Islet precursor cell (in vitro differentiated cells): ENCODE data around the gene RNU6-9.

Source experiments
- DNase-seq: peaks from one replicate; pipeline ENCODE4 v3.0.0-alpha.2; 2018

The RNU6-9 gene

DNA sequence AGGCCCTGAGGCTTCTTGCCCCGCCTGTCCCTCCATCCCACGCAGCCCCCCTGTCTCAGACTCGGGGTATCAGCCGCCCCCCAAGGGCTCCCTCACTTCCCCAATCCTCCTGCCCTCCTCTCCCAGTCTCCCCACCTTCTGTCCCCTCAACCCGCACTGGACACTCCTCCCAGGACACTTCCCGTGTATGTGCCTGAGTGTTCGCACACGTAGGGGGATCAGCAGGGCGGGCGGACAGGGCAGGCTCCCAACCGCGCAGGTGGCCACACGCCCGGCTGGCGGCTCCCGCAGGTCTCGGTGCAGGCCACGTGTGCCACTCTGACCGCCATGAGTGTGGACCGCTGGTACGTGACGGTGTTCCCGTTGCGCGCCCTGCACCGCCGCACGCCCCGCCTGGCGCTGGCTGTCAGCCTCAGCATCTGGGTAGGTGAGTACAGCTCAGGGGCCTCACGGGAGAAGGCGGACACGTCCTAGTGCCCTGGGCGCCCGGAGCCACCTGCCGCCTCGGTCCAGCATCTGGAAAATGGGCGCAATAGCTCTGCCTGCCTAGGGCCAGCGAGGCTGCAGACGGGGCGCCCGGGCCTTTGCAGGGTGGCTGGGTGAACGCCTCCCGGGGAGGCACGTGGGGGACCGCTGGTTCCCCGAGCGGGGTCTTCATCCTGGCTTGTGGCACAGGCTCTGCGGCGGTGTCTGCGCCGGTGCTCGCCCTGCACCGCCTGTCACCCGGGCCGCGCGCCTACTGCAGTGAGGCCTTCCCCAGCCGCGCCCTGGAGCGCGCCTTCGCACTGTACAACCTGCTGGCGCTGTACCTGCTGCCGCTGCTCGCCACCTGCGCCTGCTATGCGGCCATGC lies 26.1 kb downstream of the RNU6-9 start:
- no peak for DNase-seq

DNA sequence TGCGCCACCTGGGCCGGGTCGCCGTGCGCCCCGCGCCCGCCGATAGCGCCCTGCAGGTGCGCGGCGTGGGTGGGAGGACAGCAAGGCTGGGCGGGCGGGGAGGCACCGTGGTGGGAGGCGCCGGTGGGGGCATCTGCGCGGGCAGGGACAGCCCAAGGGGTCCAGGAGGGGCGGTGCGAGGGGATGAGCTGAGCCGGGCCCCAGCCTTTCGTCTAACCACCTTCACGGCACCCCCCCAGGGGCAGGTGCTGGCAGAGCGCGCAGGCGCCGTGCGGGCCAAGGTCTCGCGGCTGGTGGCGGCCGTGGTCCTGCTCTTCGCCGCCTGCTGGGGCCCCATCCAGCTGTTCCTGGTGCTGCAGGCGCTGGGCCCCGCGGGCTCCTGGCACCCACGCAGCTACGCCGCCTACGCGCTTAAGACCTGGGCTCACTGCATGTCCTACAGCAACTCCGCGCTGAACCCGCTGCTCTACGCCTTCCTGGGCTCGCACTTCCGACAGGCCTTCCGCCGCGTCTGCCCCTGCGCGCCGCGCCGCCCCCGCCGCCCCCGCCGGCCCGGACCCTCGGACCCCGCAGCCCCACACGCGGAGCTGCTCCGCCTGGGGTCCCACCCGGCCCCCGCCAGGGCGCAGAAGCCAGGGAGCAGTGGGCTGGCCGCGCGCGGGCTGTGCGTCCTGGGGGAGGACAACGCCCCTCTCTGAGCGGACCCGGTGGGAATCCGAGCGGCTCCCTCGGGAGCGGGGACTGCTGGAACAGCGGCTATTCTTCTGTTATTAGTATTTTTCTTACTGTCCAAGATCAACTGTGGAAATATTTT lies 27.0 kb downstream of the RNU6-9 start:
- DNase-seq: no peak

DNA sequence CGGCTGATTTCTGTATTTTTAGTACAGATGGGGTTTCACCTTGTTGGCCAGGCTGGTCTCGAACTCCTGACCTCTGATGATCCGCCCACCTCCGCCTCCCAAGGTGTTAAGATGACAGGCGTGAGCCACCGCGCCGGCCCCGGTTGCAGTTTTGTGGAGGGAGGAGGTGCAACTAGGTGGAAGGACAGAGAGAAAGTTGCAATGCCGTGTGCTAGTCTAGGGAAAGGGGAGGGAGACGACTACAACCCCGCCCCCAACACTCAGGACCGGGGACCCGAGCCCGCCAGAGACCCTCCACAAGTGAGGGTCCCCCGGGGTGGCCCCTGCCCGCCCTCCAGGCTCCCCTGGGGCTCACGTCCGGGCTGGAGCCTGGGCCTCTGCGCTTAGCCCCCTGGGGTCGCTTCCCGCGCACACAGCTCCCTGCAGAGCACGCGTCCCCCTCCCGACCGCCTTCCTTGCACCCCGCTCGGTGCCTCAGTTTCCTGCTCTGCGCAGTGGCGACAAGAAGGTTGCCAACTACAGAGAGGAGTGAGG lies 31.3 kb downstream of the RNU6-9 start:
- no peak for DNase-seq

DNA sequence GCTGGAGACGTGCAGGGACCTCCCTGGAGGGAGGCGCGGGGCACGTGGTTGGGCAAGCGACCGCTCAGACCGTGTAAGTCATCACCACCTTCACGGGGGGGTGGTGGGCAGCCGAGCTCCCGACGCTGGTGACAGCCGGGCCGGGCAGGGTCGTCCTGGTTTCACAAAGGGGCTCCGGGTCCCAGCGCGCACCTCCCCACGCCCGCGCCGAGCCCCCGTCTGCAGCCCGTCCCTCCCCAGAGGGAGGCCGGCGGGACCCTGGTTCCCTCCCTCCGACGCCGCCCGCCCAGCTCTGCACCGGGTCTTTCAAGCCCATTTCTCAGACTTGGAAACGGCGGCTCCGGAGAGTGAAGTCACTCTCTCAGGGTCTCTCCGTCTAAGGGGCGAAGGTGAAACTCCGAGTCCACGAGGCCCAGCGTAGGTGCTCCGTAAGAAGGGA lies 31.8 kb downstream of the RNU6-9 start:
- DNase-seq: peak; percentile 89

DNA sequence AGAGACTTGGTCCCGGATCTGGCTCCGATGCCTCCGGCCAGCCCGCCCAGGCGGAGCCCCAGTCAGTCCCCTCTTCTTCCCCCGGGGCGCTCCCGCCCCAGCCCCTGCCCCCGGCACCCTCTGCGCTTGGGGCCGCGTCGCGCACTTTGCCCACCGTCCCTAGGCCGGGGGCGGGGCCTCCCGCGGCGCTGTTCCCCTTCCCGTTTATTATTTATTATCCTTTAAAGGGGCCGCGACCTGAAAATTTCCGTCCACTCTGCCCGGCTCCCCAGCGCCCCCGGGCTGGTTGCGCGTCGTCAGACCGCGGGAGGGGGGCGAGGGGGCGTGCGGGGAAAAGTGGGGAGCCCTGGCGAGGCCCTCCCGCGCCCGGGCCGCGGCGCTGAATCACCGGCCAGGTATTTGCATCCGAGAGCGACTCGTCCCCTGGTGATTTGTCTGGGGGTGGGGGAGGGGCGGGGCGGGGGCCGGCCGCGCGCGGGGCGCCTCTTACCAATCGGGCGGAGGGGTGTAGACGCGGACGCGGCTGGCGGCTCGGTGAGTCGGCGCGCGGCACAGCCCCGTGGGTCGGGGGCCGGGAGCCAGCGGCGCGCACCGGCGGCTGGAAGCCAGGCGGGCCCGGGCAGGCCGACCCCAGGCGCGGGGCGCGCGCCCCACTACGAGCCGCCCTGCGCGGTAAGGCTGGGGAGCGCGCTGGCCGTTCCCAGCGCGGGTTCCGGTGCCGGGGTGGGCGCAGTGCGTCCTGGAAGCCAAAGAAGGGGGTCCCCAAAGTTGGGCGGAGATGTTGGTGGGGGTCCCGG lies 32.4 kb downstream of the RNU6-9 start, which contains the start of gene ARID3A:
Gene ARID3A (plus strand): TSS at position 510 of the 797 bp plus-strand sequence. CDS start 3,494 bp downstream, outside the sequence.
- DNase-seq: peak; percentile 97

DNA sequence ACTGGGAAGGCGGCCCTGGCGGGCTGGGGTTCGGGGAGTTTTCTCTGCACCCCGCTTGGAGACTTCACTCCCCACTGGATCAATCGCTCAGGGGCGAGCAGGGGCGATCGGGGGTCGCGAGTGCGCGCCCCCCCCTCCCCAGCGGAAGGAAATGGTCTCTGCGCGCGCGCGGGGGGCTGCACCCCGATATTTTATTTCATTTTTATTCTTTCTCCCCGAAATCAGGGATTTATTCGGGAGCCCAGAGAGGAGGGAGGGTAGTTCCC lies 33.0 kb downstream of the RNU6-9 start:
- DNase-seq: no peak

DNA sequence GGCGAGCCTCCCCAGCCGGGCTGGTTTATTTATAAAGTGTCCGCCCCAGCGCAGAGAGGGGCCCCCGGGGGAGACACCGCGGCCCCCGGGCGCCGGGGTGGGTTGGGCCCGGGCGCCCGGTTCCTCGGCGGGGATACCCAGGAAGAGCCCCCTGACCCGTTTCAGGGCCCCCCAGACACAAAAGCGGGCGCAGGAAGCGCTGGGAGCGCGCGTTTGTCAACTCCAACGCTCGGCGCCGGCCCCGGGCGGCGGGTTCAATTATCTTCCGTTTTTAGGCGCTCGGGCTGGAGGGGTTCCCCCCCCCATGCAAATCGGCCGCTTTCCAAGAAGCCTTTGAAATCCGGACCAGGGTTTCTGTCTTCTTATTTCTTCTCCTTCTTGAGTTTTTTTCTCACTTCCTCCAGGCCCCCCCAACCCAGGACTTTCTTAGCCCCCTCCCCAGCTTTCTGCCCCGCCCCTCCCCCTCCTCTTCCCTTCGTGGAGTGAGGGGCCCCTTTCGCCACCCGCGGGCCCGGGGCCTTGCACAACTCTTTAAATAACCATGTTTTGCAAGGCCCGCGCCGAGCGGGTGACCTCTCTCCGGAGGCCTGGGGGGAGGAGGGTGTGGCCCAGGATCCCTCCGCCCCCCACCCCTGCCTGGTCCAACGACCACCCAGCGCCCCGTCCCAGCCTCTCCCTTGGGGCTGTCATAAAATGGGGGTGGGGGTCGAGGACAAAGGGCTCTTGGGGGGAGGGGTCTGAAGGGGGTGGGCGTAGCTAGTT lies 33.5 kb downstream of the RNU6-9 start:
- no peak for DNase-seq

DNA sequence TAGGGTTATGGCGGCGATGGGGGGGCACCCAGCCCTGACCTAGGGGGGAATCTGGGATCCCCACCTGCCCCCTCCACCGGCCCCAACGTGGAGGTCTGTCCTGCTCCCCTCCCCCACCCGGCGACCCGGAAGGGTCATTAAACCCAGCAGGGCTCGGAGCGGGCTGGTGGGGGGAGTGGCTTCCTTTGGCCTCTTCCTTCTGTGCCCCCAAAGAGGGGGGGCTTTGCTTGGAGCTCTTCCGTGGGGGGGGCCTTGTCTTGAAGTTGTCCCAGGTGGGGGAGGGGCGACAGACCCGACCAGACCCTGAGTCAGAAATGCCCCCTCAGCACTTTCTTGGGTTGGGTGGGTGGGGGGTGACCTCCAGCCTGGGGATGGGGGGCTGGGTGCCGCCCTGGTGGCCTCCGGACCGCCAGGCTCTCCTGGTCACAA lies 34.1 kb downstream of the RNU6-9 start:
- DNase-seq: no peak

DNA sequence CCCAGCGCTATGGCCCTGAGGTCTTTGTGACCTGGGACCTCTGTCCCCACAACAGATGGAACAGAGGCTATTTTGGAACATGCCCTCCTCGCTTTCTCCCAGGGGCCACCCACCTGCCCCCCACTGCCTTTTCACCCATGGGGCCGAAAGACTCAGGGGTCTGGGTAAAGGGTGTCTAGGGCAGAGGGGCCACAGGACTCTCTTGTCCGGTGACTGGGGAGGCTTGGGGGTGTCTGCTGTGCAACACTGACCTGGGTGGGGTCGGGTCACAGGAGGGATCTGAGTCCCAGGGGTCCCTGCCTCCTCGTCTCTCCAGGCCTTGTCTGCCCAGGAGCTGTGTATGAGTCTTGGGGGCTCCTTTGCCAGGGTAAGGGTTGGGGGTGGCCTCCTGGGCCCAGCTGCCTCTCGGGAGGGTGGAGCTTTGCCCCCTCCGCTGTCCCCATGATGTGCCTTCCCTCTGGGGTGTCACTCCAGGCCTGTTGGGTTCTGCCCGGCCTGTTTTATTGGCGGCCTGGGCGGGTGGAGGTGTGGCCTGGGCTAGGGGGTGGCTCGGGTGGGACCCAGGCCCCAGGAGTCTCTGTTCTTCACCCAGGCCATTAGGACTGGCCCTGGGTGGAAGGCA lies 34.6 kb downstream of the RNU6-9 start:
- DNase-seq: peak; percentile 68

DNA sequence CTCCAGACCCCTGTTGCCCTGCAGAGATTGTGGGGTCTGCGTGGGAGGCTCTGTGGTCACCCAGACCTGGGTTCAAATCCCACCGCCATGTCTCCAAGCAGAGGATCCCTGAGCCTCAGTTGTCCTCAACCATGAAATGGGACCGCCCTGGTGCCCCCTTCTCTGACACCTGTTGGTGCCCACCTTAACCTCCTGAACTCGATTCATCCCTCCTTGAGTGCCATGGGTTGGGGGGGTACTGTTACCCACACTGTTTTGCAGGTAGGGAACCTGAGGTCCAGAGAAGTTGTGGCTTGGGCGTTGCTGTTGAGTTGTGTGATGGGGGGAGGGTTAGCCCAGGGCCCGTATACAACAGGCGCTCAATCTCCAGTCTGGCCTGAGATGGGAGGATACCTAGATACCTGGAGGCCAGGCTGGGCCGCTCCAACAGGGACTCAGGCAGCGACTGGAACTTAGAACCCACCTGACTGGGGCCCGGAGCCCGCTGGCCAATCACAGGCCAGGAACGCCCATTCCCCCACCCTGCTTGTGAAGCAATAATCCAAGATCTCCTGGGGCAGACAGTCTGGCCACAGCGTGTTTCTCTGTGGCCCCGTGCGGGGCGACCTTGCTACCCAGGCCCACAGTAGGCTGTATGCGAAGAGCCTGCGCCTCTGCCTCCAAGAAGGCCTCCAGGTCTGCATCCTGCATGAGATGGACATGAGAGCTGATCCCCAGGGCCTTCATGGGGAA lies 35.4 kb downstream of the RNU6-9 start:
- peak; percentile 78 for DNase-seq

DNA sequence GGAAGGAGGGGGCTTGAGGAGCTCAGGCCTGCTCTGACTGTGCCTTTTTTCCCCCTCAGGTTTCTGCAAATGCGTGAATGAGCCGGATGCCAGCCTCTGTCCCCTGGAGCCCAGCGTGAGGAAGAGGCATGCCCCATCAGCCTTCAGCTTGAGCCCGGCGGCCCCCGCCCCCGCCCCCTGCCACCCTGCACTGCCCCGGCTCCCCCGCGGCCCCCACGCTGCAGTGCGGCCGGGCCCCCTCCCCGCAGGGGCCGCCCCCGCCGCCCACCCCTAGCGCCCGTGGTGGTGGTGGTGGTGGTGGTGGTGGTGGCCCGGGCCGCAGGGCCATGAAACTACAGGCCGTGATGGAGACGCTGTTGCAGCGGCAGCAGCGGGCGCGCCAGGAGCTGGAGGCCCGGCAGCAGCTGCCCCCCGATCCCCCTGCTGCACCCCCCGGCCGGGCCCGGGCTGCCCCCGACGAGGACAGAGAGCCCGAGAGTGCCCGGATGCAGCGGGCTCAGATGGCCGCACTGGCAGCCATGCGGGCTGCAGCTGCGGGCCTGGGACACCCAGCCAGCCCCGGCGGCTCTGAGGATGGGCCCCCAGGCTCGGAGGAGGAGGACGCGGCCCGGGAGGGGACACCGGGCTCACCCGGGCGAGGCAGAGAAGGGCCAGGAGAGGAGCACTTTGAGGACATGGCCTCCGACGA lies 36.1 kb downstream of the RNU6-9 start:
- DNase-seq: no peak

DNA sequence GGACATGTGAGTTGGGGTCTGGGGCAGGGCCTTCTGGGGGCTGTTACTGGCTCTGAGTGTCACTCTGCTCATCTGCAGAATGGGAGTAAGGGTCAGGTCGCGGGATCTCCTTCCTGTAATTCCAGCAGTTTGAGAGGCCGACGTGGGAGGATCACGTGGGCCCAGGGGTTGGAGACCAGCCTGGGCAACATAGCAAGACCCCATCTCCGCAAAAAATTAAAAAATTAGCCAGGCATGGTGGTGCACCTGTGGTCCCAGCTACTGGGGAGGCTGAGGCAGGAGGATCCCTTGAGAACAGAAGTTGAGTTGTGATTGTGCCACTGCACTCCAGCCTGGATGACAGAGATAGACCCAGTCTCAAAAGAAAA lies 36.6 kb downstream of the RNU6-9 start:
- DNase-seq: no peak

DNA sequence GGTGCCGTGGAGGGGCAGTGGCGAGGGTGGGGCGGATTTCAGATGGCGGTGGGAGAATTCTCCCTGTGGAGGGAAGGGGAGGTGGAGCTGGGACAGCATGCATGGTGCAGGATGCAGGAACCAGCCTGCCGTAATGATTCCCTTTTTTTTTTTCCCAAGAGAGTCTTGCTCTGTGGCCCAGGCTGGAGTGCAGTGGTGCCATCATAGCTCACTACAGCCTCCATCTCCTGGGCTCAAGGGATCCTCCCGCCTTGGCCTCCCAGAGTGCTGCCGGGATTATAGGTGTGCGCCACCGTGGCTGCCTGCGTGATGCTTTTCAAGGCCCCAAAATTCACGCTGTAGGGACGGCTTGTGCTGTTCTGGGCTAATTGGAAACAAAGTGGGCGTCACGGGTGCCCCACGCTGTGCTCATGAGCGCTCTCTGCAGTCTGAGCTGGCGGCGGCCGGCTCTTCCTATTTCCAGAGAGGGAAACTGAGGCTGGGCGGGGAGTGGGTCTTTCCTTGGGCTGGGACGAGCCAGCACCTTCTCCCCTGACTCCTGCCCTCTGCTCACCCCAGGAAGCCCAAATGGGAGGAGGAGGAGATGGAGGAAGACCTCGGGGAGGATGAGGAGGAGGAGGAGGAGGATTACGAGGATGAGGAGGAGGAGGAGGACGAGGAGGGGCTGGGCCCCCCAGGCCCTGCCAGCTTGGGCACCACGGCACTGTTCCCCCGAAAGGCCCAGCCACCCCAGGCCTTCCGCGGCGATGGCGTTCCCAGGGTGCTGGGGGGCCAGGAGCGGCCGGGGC lies 38.8 kb downstream of the RNU6-9 start:
- no peak for DNase-seq

DNA sequence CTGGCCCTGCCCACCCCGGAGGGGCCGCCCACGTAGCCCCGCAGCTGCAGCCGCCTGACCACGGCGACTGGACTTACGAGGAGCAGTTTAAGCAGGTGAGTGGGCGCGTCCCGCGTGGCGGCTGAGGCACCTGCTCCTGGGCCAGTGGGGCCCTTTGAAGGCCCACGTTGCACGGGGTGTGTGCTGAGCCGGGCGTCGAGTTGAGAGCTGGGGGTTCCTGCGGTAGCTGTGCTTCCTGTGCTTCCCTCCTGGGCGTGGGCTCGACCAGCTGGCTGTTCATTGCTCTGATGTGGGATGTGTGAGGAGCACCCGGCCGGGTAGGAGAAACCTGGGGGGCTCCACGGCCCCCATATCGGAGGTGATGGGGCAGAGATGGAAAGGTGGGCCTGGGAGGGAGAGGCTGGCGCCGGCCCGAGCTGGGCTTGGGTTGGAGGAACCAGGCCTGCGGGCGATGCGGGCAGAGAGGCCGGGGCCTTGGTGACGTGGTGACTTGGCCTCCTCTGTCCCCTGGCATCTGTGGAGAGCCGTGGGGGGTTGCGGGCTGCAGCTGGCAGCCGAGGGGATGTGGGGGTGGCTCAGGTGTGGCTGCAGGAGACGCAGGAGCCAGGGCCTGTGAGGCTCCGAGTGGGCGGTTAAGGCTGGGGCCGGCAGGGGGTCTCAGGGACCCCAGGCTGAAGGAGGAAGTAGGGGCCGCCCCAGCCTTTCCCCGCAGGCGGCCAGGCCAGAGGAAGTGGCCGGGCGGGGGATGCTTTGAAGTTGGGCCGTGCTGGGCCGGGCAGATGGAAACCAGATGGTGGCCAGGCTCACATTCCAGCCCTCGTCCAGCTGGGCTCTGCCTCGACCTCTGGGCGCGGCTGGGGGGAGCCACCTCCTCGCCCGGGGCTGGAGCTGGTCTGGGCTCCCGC lies 39.6 kb downstream of the RNU6-9 start:
- DNase-seq: peak; percentile 96

DNA sequence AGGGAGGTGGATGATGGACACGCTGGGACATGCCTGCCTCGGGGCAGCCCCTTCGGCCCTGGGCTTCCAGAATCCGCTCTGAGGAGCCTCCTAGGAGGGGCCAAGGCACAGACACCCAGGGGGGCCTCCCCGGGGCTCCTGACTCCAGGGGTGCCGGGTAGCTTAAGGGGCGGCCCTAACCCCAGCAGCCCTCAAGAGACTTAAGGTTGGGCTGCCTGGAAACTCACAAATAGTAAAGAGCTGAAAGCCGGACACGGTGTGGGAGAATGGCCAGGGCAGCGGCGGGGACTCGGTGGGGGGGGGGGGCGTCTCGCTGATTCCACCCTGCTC lies 40.2 kb downstream of the RNU6-9 start:
- DNase-seq: no peak

DNA sequence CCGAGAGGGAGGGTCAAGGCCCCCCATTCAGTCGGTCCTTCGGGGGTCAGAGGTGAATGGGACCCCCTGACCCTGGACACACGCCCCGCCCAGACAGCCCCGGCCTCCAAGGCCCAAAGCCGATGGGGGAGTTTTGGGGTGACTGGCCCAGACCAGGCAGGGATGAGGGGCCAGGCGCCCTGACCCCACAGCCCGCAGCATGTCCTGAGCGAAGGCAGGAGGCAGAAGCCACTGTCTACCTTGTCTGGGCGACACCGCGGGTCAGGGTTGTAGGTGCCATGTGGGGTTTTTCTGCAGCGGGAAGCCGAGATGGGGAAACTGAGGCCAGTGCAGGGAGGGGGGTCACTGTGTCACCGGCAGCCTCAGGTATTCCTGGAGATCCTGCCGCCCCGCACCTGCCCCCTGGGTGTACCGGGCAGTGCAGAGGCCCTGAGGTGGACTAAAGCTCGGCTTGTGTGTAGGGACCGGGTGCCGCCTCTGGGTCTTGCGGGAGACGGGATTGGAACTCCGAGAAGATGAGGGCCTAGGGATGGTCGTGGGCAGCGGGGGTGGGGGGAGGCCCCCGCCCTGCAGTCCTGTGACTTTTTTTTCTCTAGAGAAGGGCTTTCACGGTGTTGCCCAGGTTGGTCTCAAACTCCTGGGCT lies 41.0 kb downstream of the RNU6-9 start:
- DNase-seq: no peak

DNA sequence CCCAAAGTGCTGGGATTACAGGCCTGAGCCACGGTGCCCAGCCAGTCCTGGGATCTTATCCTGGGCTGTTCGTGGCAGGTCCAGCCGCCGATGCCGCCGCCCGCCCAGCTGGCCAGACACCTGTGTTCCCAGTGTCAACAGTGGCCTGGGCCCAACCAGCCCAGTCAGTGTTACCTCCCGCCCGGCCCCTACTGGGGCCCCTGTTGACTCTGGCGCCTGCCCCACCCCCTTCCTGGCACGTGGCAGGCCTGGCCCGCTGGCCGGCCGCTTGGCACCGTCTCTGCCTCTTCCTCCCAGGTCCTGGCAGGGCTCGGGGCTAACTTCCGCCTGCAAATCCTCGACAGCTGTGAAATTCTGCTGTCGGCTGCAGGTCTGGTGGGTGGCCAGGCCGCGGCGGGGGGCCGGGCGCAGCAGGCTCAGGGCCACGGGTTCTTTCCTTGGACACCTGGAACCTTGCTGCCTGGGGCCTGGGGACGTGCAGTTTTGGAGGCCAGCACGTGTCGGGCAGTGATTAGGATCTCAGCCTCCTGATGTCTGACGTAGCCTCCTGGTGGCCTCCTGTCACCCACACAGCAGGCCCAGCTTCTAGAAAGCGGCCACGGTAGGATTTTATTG lies 41.7 kb downstream of the RNU6-9 start:
- DNase-seq: no peak

DNA sequence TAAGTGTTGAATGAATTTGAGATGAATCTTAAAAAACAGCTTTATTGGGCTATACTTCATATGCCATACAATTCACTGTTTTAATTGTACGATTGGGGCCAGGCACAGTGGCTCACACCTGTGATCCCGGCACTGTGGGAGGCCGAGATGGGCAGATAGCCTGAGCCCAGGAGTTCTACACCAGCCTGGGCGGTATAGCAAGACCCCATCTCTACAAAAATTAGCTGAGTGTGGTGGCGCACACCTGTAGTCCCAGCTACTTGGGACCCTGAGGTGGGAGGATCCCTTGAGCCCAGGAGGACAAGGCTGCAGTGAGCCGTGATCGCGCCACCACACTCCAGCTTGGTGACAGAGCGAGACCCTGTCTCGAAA lies 42.9 kb downstream of the RNU6-9 start:
- no peak for DNase-seq
